Measurements from ENCODE around the gene PPY.

- TF ChIP-seq CTCF (IDR thresholded peaks at IDR 0.05): no peak
- no peak for TF ChIP-seq POLR2A (IDR thresholded peaks at IDR 0.05)
Measured at GRCh38 chr17:43927060-43927864, 15.0 kb downstream of the PPY start.
